H1 (cell line): ENCODE data around the gene ORC2. TPM values are rescaled to one million over a fixed set of nuclear protein-coding genes. Genes with fewer than 3 reads are reported as not detected.
"Not testable (repeated sequence)": the region's sequence is repeated elsewhere in the genome, so short reads cannot be mapped to it uniquely, and the experiment has no call there.

ENCODE experiments used
- CTCF ChIA-PET: fragments of 300-600 bp; sonication (Branson Sonifier 250); formaldehyde crosslinking; loops from one replicate; lab custom pipeline; 2021; ENCODE audit not compliant: partially characterized antibody; lab: Charles Lee
- POLR2A ChIA-PET: fragments of 300-600 bp; sonication (Branson Sonifier 250); formaldehyde crosslinking; loops from one replicate; lab custom pipeline; 2021; ENCODE audit warnings: inconsistent platforms; ENCODE audit not compliant: partially characterized antibody; lab: Charles Lee
- DNase-seq, 2 experiments: peaks; one replicate each; pipeline versions ENCODE4 v3.0.0 to v3.0.0-alpha.2; 2010 to 2022; ENCODE audit warnings: low spot score in 2 of 2, low read depth in 1 of 2, mixed read lengths in 1 of 2
- FAIRE-seq: peaks from 2 replicates; lab custom pipeline; 2011; peaks lifted over from hg19 to GRCh38; lab: Jason Lieb, UNC
- H2AFZ ChIP-seq: 2 replicates; pipeline ENCODE4 v1.8.1; 2012; ENCODE audit warnings: low read length, inconsistent platforms
- H2AK5ac ChIP-seq: 2 replicates; pipeline ENCODE4 v1.6.1; 2013; ENCODE audit warnings: low read depth, low read length
- H2BK120ac ChIP-seq: replicated peaks from 2 replicates; pipeline ENCODE3; 2013; ENCODE audit warnings: low read depth, low read length, inconsistent platforms
- H2BK12ac ChIP-seq: 2 replicates; pipeline ENCODE4 v1.6.1; 2013; ENCODE audit warnings: low read depth, low read length
- H2BK15ac ChIP-seq: 2 replicates; pipeline ENCODE4 v1.6.1; 2013; ENCODE audit warnings: low read length
- H2BK20ac ChIP-seq: 2 replicates; pipeline ENCODE4 v1.6.1; 2013; ENCODE audit warnings: low read length
- H2BK5ac ChIP-seq: 2 replicates; pipeline ENCODE4 v1.6.1; 2013; ENCODE audit warnings: low read depth, low read length
- H3K14ac ChIP-seq: 2 replicates; pipeline ENCODE4 v1.6.1; 2013; ENCODE audit warnings: inconsistent platforms; ENCODE audit not compliant: insufficient read length
- H3K18ac ChIP-seq: 2 replicates; pipeline ENCODE4 v1.6.1; 2013; ENCODE audit warnings: low read length; ENCODE audit errors: extremely low read depth
- H3K23ac ChIP-seq: 2 replicates; pipeline ENCODE4 v1.6.1; 2013; ENCODE audit warnings: inconsistent platforms; ENCODE audit not compliant: insufficient read length
- H3K23me2 ChIP-seq: 2 replicates; pipeline ENCODE4 v1.6.1; 2013; ENCODE audit warnings: low read depth, low read length
- H3K27ac ChIP-seq: 2 replicates; pipeline ENCODE4 v1.6.1; 2011; ENCODE audit warnings: low read depth, low read length, inconsistent platforms
- H3K27me3 ChIP-seq, 4 experiments: replicated peaks in 1 of 4; 1 replicate in 1 of 4; 2 replicates in 3 of 4; pipeline versions ENCODE4 v1.6.1 to v1.8.1; 2011 to 2013; ENCODE audit warnings: low read length in 3 of 4, mild to moderate bottlenecking in 3 of 4, inconsistent platforms in 2 of 4, mixed read lengths in 2 of 4, moderate library complexity in 1 of 4; ENCODE audit not compliant: control insufficient read depth in 3 of 4, insufficient read depth in 3 of 4; ENCODE audit errors: extremely low read depth in 1 of 4
- H3K36me3 ChIP-seq, 4 experiments: 2 replicates each; pipeline versions ENCODE4 v1.6.1 to v1.8.1; 2011 to 2013; ENCODE audit warnings: mild to moderate bottlenecking in 4 of 4, low read length in 3 of 4, moderate library complexity in 2 of 4, control low read depth in 1 of 4, inconsistent platforms in 1 of 4; ENCODE audit not compliant: insufficient read depth in 4 of 4, control insufficient read depth in 2 of 4
- H3K4ac ChIP-seq: replicated peaks from 2 replicates; pipeline ENCODE3; 2013; ENCODE audit warnings: low read length, low read depth, mixed read lengths, inconsistent platforms; ENCODE audit not compliant: insufficient read length
- H3K4me1 ChIP-seq, 4 experiments: replicated peaks in 1 of 4; 1 replicate in 1 of 4; 2 replicates in 3 of 4; pipeline versions ENCODE4 v1.6.1 to v1.8.1; 2011 to 2013; ENCODE audit warnings: low read length in 3 of 4, inconsistent platforms in 2 of 4, mixed read lengths in 1 of 4; ENCODE audit not compliant: insufficient read depth in 4 of 4, control insufficient read depth in 3 of 4
- H3K4me2 ChIP-seq, 2 experiments: 2 replicates each; pipeline versions ENCODE4 v1.6.1 to v1.8.1; 2011 to 2013; ENCODE audit warnings: low read depth in 2 of 2, low read length in 2 of 2, control low read depth in 1 of 2, inconsistent platforms in 1 of 2, mild to moderate bottlenecking in 1 of 2; ENCODE audit not compliant: insufficient read depth in 1 of 2
- H3K4me3 ChIP-seq, 4 experiments: fragments of 200-600, 300-600 bp in 1 of 4; sonication (generic), shearing (Covaris generic), sonication (Bioruptor Twin) in 1 of 4; 2 replicates each; pipeline versions ENCODE4 v1.5.1 to v1.8.1; 2011 to 2016; ENCODE audit warnings: low read length in 4 of 4, low read depth in 3 of 4, control low read depth in 2 of 4, inconsistent platforms in 2 of 4, mild to moderate bottlenecking in 2 of 4, mixed read lengths in 1 of 4, moderate library complexity in 1 of 4; ENCODE audit not compliant: insufficient read depth in 2 of 4; ENCODE audit errors: extremely low read depth in 1 of 4
- H3K56ac ChIP-seq: replicated peaks from 2 replicates; pipeline ENCODE3; 2013; ENCODE audit warnings: low read depth, mild to moderate bottlenecking, mixed read lengths, low read length, inconsistent platforms; ENCODE audit not compliant: insufficient read length
- H3K79me1 ChIP-seq: 2 replicates; pipeline ENCODE4 v1.6.1; 2013; ENCODE audit warnings: low read depth, low read length, control low read depth
- H3K79me2 ChIP-seq, 2 experiments: 2 replicates each; pipeline versions ENCODE4 v1.6.1 to v1.8.1; 2012 to 2013; ENCODE audit warnings: low read length in 2 of 2, mild to moderate bottlenecking in 2 of 2, inconsistent platforms in 1 of 2; ENCODE audit not compliant: insufficient read depth in 2 of 2, control insufficient read depth in 1 of 2
- H3K9ac ChIP-seq, 4 experiments: replicated peaks in 1 of 4; 1 replicate in 1 of 4; 2 replicates in 3 of 4; pipeline versions ENCODE4 v1.6.1 to v1.8.1; 2011 to 2013; ENCODE audit warnings: low read depth in 3 of 4, low read length in 3 of 4, control low read depth in 2 of 4, mild to moderate bottlenecking in 2 of 4, moderate library complexity in 2 of 4, inconsistent platforms in 1 of 4; ENCODE audit errors: extremely low read depth in 1 of 4
- H3K9me3 ChIP-seq, 2 experiments: 2 replicates each; pipeline versions ENCODE4 v1.6.1 to v1.8.1; 2012 to 2013; ENCODE audit warnings: mild to moderate bottlenecking in 2 of 2, moderate library complexity in 2 of 2, control low read depth in 1 of 2, inconsistent platforms in 1 of 2, low read depth in 1 of 2, low read length in 1 of 2, mixed read lengths in 1 of 2; ENCODE audit not compliant: insufficient read depth in 2 of 2
- H4K20me1 ChIP-seq, 2 experiments: replicated peaks in 1 of 2; 2 replicates each; pipeline versions ENCODE3 to v1.8.1; 2011 to 2013; ENCODE audit warnings: inconsistent platforms in 2 of 2, low read length in 2 of 2, mild to moderate bottlenecking in 1 of 2; ENCODE audit not compliant: insufficient read depth in 2 of 2, control insufficient read depth in 1 of 2
- H4K5ac ChIP-seq: 2 replicates; pipeline ENCODE4 v1.6.1; 2013; ENCODE audit warnings: low read length, low read depth, mixed read lengths, inconsistent platforms; ENCODE audit not compliant: insufficient read length
- H4K8ac ChIP-seq: 2 replicates; pipeline ENCODE4 v1.8.0; 2013; ENCODE audit warnings: mild to moderate bottlenecking, moderate library complexity, low read length, inconsistent platforms; ENCODE audit not compliant: insufficient read depth; ENCODE audit errors: extremely low read depth
- H4K91ac ChIP-seq: replicated peaks from 2 replicates; pipeline ENCODE3; 2013; ENCODE audit warnings: low read length, mixed read lengths, inconsistent platforms; ENCODE audit not compliant: insufficient read length
- CHD2 ChIP-seq: IDR thresholded peaks from 2 replicates; pipeline ENCODE4 v1.6.1; 2012; ENCODE audit warnings: low read length, improper control_type of control experiment
- EP300 ChIP-seq, 2 experiments: IDR thresholded peaks; 1 replicate in 1 of 2; 2 replicates in 1 of 2; pipeline ENCODE4 v1.6.1; 2011 to 2012; ENCODE audit warnings: low read depth in 2 of 2, low read length in 2 of 2, mild to moderate bottlenecking in 2 of 2, borderline replicate concordance in 1 of 2, inconsistent platforms in 1 of 2, moderate library complexity in 1 of 2
- HDAC2 ChIP-seq, 2 experiments: fragments of 300-600 bp in 1 of 2; sonication (generic) in 1 of 2; IDR thresholded peaks; 2 replicates each; pipeline ENCODE4 v1.6.1; 2011 to 2012; ENCODE audit warnings: low read depth in 2 of 2, low read length in 2 of 2, mild to moderate bottlenecking in 2 of 2, moderate library complexity in 2 of 2, borderline replicate concordance in 1 of 2, inconsistent platforms in 1 of 2
- JUN ChIP-seq: IDR thresholded peaks from 2 replicates; pipeline ENCODE4 v1.6.1; 2011; ENCODE audit warnings: low read depth, mild to moderate bottlenecking, improper control_type of control experiment, low read length
- PHF8 ChIP-seq: fragments of 200-600 bp; sonication (generic); conservative IDR thresholded peaks from 2 replicates; pipeline ENCODE4 v1.7.1; 2012; ENCODE audit warnings: low read depth, mild to moderate bottlenecking, inconsistent platforms, low read length, moderate library complexity
- WGBS, 2 experiments: shearing (Covaris generic) in 1 of 2; methylation state at CpG; one replicate each; pipeline versions ENCODE4 v1.1.6 to v1.1.7; 2013 to 2015; ENCODE audit warnings: low lambda C conversion rate in 2 of 2, mixed read lengths in 2 of 2, inconsistent platforms in 1 of 2, low coverage in 1 of 2, missing lambda C conversion rate in 1 of 2; ENCODE audit not compliant: insufficient replicate concordance in 2 of 2, insufficient coverage in 1 of 2, insufficient read length in 1 of 2; ENCODE audit errors: extremely low coverage in 1 of 2, missing lambda C conversion rate in 1 of 2; 5-methylcytosine and 5-hydroxymethylcytosine counted together
- polyA plus RNA-seq, 7 experiments: library from polyadenylated mRNA; depleted of rRNA in 3 of 7; stranded (reverse) in 5 of 7; unstranded in 2 of 7; fragments of >200 nt in 5 of 7; fragments of 200-250 nt in 2 of 7; gene quantifications; 1 replicate in 5 of 7; 2 replicates in 1 of 7; 4 replicates in 1 of 7; pipeline versions ENCODE4 v1.2.1 to v1.2.3, GENCODE V29; 2011 to 2013; ENCODE audit warnings: missing spikeins in 2 of 7, mixed read lengths in 2 of 7
- total RNA-seq: library from RNA; stranded (reverse); fragmentation: NEBNext Ultra II Directional; extraction: Animal tissue kit (Norgen Biotek cat#: 25700); gene quantifications from 2 replicates; pipeline ENCODE4 v1.2.1, GENCODE V29; 2021

Gene ORC2
- total and polyA plus RNA-seq, 2 of the 8 experiments (the other 6 are each of a cell fraction or from before 2014, with no cell fraction given), result 7.1 to 89.8 TPM

DNA sequence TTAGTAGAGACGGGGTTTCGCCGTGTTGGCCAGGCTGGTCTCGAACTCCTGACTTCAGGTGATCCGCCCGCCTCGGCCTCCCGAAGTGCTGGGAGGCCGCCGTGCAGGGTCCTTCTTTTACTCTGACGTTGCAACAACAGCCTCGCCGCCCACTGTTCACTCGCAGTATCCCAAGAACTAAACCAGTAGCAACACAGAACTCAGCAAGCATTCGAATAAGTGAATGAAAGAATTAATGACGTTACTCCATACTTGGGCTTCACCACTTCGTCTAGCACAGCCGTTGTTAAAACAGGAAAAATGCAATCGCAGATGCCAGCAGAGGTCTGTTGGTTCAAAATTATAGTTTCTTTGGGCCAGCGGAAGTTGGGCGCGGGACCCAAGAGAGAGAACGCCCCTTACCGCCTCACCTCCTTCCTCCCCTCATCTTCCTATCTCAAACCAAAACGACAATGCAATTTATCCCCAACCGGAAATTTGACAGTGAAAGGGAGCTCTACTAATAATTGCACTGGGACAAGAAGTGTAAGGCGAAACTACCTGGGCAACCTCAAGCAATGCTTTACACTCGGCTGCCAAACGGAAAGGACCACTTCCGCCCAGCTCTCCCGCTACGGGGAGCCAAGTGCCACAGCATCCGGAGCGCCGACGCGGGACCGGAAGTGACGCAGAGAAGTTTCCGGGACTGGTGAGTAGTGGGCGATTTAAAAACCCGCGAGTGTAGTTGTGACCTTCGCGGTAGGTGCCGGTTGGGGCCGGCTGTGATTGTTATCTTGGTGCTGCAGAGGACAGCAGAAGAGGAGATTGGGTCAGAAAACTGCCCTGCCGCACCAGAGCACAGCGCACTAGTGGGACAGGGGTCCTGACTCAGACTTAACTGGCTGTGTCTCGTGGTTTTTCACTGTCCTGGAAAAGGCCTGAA is 74.5 kb downstream of the ORC2 start, which contains the start of the genes NIF3L1 and PPIL3 (continued):
- TF ChIP-seq EP300 (IDR thresholded peaks at IDR 0.05; ENCODE audit: borderline replicate concordance in 1 of 2, low read depth in 2 of 2, low read length in 2 of 2) (peak in 1 of 2 experiments; percentile 70; a peak in 1 of 3 replicates), PHF8 (peak; percentile 95), HDAC2 (IDR thresholded peaks at IDR 0.05; ENCODE audit: borderline replicate concordance in 1 of 2, low read depth in 2 of 2, low read length in 2 of 2) (peak in 1 of 2 experiments; percentile 23; a peak in 2 of 4 replicates), CHD2 (no peak), JUN (no peak)

DNA sequence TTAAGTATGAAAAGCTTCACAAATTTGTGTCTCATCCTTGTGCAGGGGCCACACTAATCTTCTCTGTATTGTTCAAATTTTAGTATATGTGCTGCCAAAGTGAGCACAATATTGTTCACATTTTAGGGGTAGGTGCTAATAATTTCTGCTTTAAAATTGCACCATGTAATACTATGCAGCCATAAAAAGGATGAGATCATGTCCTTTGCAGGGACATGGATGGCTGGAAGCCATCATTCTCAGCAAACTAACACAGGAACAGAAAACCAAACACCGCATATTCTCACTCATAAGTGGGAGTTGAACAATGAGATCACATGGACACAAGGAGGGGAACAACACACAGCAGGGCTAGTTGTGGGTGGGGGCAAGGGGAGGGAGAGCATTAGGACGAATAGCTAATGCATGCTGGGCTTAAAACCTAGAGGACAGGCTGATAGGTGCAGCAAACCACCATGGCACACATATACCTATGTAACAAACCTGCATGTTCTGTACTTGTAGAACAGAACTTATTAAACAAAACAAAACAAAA is 81.7 kb downstream of the ORC2 start:
- peaks cover 4 to 59% (median 32%) of the 10 kb centered on the region in 4 experiments for H3K36me3 ChIP-seq
- not testable (repeated sequence) for H2BK5ac ChIP-seq, H3K27me3 ChIP-seq, H3K79me1 ChIP-seq, H2BK20ac ChIP-seq, H3K4me1 ChIP-seq, H4K91ac ChIP-seq, H4K20me1 ChIP-seq, H3K14ac ChIP-seq, H2AK5ac ChIP-seq, H2BK15ac ChIP-seq, FAIRE-seq, H3K23ac ChIP-seq, H2BK120ac ChIP-seq, H2BK12ac ChIP-seq, H3K4me3 ChIP-seq, H3K4me2 ChIP-seq, H2AFZ ChIP-seq, H3K9me3 ChIP-seq, DNase-seq, H3K27ac ChIP-seq, H3K9ac ChIP-seq, H3K4ac ChIP-seq, H3K79me2 ChIP-seq, H3K56ac ChIP-seq, H3K18ac ChIP-seq, H4K8ac ChIP-seq, H4K5ac ChIP-seq, H3K23me2 ChIP-seq
- 82% methylated on average over 2 of the region's 2 CpGs; no CpG with 5 or more reads in 1 of the 2 experiments for WGBS, 2 experiments
- POLR2A ChIA-PET, result interaction anchor here (1.2 kb wide), 1 partner anchor 20 kb away, joined by 3 read pairs; no protein-coding TSS in a partner anchor
- CTCF ChIA-PET, result interaction anchor here (0.6 to 1.1 kb wide), 4 partner anchors 11 to 24 kb away, joined by 3 to 4 read pairs (median 4); no protein-coding TSS in a partner anchor
